GM23338 (cell line): ENCODE data around the gene HSPG2. TPM values are rescaled to one million over a fixed set of nuclear protein-coding genes. Genes with fewer than 3 reads are reported as not detected.

Source experiments
- ATAC-seq: fragments of 200-7000 bp; cut with Tn5 transposase; 3 replicates; pipeline ENCODE4 v1.9.1; 2020
- DNase-seq: peaks from one replicate; pipeline ENCODE4 v3.0.0-alpha.2; 2015; ENCODE audit warnings: low spot score
- H2AFZ ChIP-seq: fragments of 200-600 bp; sonication (generic); 2 replicates; pipeline ENCODE4 v1.8.0; 2016; ENCODE audit warnings: antibody characterized with exemption, mild to moderate bottlenecking, moderate library complexity
- H3F3A ChIP-seq: fragments of 200-600 bp; sonication (generic); replicated peaks from 2 replicates; pipeline ENCODE4 v1.8.0; 2017; ENCODE audit warnings: antibody characterized with exemption, mixed run types, low read depth
- H3K27ac ChIP-seq: fragments of 200-600 bp; sonication (generic); 2 replicates; pipeline ENCODE4 v1.6.1; 2016; ENCODE audit warnings: low read depth
- H3K27me3 ChIP-seq: fragments of 200-600 bp; sonication (generic); 2 replicates; pipeline ENCODE4 v1.8.0; 2016; ENCODE audit warnings: mild to moderate bottlenecking, mixed run types, moderate library complexity; ENCODE audit not compliant: insufficient read depth
- H3K36me3 ChIP-seq: fragments of 200-600 bp; sonication (generic); 2 replicates; pipeline ENCODE4 v1.8.0; 2016; ENCODE audit warnings: mild to moderate bottlenecking; ENCODE audit not compliant: insufficient read depth
- H3K4me1 ChIP-seq: fragments of 200-600 bp; sonication (generic); 2 replicates; pipeline ENCODE4 v1.8.0; 2016; ENCODE audit warnings: mild to moderate bottlenecking, moderate library complexity; ENCODE audit not compliant: insufficient read depth
- H3K4me2 ChIP-seq: fragments of 200-600 bp; sonication (generic); 2 replicates; pipeline ENCODE4 v1.7.1; 2017; ENCODE audit warnings: mixed run types
- H3K4me3 ChIP-seq: fragments of 200-600 bp; sonication (generic); 2 replicates; pipeline ENCODE4 v1.6.1; 2016; ENCODE audit warnings: mixed run types
- H3K79me2 ChIP-seq: fragments of 200-600 bp; sonication (generic); replicated peaks from 2 replicates; pipeline ENCODE4 v1.8.0; 2017; ENCODE audit warnings: mild to moderate bottlenecking; ENCODE audit not compliant: insufficient read depth
- H3K9me2 ChIP-seq: fragments of 200-600 bp; sonication (generic); 2 replicates; pipeline ENCODE4 v1.8.0; 2017; ENCODE audit not compliant: insufficient read depth
- H4K20me1 ChIP-seq: fragments of 200-600 bp; sonication (generic); replicated peaks from 2 replicates; pipeline ENCODE4 v1.8.0; 2017; ENCODE audit warnings: mild to moderate bottlenecking; ENCODE audit not compliant: insufficient read depth
- H3K27ac Mint-ChIP-seq: 2 replicates; pipeline ENCODE4 v1.8.0; 2020; ENCODE audit warnings: inconsistent platforms, mild to moderate bottlenecking, moderate library complexity, mixed read lengths
- H3K27me3 Mint-ChIP-seq: 3 replicates; pipeline ENCODE4 v1.8.0; 2022; ENCODE audit warnings: low read depth, mild to moderate bottlenecking, moderate library complexity, mixed read lengths, inconsistent platforms; ENCODE audit not compliant: insufficient read depth, poor library complexity
- H3K36me3 Mint-ChIP-seq: 3 replicates; pipeline ENCODE4 v1.8.0; 2021; ENCODE audit warnings: low read depth, mild to moderate bottlenecking, inconsistent platforms, moderate library complexity, mixed read lengths
- H3K4me1 Mint-ChIP-seq: 3 replicates; pipeline ENCODE4 v1.8.0; 2020; ENCODE audit warnings: mild to moderate bottlenecking, inconsistent platforms, mixed read lengths
- H3K4me3 Mint-ChIP-seq: 3 replicates; pipeline ENCODE4 v1.8.0; 2021; ENCODE audit warnings: moderate library complexity, mild to moderate bottlenecking, inconsistent platforms, mixed read lengths
- H3K9me3 Mint-ChIP-seq: 3 replicates; pipeline ENCODE4 v1.8.0; 2020; ENCODE audit warnings: moderate library complexity, mild to moderate bottlenecking, inconsistent platforms, mixed read lengths
- CREB1 ChIP-seq: fragments of 250-450 bp; sonication (Bioruptor Pico); IDR thresholded peaks from 2 replicates; pipeline ENCODE4 v1.5.0; 2020; ENCODE audit warnings: low read depth, mild to moderate bottlenecking, moderate library complexity
- NANOG ChIP-seq: IDR thresholded peaks from 2 replicates; pipeline ENCODE4 v1.6.1; 2016; ENCODE audit warnings: antibody characterized with exemption, borderline replicate concordance
- POLR2AphosphoS5 ChIP-seq: IDR thresholded peaks from 2 replicates; pipeline ENCODE4 v1.6.1; 2016; ENCODE audit warnings: antibody characterized with exemption, low read depth
- STAT1 ChIP-seq: IDR thresholded peaks from one replicate; pipeline ENCODE4 v1.6.1; 2016; ENCODE audit warnings: antibody characterized with exemption; ENCODE audit not compliant: unreplicated experiment
- polyA plus RNA-seq: library from polyadenylated mRNA; unstranded; fragments of >200 nt; fragmentation: Nextera tagmentation; extraction: Ambion mirVana; gene quantifications from 2 replicates; pipeline ENCODE4 v1.2.1, GENCODE V29; 2016
- total RNA-seq: library from RNA; depleted of rRNA; stranded (reverse); fragments of >200 nt; shearing (Covaris generic); gene quantifications from 2 replicates; pipeline ENCODE4 v1.2.3, GENCODE V29; 2014
- TF ChIP-seq, protein P1 (sequence below): fragments of 250-450 bp; sonication (Bioruptor Pico); IDR thresholded peaks from 2 replicates; pipeline ENCODE4 v1.5.0; 2020; ENCODE audit warnings: mild to moderate bottlenecking, moderate library complexity
- TF ChIP-seq, protein P2 (sequence below): IDR thresholded peaks from 2 replicates; pipeline ENCODE4 v1.6.1; 2016; ENCODE audit warnings: antibody characterized with exemption
- TF ChIP-seq, protein P3 (sequence below): IDR thresholded peaks from one replicate; pipeline ENCODE4 v1.6.1; 2018; ENCODE audit warnings: antibody characterized with exemption; ENCODE audit not compliant: unreplicated experiment

The HSPG2 gene
- total and polyA plus RNA-seq, 2 experiments from 2014 or later: 14.9 to 70.8 TPM

DNA sequence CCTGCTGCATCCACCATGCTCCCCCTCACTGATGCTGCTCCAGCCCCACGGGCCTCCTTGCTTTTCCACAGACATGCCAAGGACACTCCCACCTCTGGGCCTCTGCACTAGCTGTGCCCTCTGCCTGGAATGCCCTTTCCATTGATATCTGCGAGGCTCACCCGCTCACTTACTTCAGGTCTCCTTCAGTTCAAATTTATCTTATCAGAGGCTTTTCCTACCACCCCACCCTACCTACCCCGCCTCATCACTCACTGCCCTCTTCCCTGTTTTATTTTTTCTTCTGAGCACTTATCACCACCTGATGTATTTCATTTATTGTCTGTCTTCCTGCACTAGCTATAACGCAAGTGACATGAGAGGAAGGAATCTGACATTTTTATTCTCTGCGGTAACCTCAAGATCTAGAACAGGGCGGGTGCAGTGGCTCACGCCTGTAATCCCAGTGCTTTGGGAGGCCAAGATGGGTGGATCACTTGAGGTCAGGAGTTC is 7.0 kb downstream of the HSPG2 start (continued):
- TF ChIP-seq, protein P1, sequence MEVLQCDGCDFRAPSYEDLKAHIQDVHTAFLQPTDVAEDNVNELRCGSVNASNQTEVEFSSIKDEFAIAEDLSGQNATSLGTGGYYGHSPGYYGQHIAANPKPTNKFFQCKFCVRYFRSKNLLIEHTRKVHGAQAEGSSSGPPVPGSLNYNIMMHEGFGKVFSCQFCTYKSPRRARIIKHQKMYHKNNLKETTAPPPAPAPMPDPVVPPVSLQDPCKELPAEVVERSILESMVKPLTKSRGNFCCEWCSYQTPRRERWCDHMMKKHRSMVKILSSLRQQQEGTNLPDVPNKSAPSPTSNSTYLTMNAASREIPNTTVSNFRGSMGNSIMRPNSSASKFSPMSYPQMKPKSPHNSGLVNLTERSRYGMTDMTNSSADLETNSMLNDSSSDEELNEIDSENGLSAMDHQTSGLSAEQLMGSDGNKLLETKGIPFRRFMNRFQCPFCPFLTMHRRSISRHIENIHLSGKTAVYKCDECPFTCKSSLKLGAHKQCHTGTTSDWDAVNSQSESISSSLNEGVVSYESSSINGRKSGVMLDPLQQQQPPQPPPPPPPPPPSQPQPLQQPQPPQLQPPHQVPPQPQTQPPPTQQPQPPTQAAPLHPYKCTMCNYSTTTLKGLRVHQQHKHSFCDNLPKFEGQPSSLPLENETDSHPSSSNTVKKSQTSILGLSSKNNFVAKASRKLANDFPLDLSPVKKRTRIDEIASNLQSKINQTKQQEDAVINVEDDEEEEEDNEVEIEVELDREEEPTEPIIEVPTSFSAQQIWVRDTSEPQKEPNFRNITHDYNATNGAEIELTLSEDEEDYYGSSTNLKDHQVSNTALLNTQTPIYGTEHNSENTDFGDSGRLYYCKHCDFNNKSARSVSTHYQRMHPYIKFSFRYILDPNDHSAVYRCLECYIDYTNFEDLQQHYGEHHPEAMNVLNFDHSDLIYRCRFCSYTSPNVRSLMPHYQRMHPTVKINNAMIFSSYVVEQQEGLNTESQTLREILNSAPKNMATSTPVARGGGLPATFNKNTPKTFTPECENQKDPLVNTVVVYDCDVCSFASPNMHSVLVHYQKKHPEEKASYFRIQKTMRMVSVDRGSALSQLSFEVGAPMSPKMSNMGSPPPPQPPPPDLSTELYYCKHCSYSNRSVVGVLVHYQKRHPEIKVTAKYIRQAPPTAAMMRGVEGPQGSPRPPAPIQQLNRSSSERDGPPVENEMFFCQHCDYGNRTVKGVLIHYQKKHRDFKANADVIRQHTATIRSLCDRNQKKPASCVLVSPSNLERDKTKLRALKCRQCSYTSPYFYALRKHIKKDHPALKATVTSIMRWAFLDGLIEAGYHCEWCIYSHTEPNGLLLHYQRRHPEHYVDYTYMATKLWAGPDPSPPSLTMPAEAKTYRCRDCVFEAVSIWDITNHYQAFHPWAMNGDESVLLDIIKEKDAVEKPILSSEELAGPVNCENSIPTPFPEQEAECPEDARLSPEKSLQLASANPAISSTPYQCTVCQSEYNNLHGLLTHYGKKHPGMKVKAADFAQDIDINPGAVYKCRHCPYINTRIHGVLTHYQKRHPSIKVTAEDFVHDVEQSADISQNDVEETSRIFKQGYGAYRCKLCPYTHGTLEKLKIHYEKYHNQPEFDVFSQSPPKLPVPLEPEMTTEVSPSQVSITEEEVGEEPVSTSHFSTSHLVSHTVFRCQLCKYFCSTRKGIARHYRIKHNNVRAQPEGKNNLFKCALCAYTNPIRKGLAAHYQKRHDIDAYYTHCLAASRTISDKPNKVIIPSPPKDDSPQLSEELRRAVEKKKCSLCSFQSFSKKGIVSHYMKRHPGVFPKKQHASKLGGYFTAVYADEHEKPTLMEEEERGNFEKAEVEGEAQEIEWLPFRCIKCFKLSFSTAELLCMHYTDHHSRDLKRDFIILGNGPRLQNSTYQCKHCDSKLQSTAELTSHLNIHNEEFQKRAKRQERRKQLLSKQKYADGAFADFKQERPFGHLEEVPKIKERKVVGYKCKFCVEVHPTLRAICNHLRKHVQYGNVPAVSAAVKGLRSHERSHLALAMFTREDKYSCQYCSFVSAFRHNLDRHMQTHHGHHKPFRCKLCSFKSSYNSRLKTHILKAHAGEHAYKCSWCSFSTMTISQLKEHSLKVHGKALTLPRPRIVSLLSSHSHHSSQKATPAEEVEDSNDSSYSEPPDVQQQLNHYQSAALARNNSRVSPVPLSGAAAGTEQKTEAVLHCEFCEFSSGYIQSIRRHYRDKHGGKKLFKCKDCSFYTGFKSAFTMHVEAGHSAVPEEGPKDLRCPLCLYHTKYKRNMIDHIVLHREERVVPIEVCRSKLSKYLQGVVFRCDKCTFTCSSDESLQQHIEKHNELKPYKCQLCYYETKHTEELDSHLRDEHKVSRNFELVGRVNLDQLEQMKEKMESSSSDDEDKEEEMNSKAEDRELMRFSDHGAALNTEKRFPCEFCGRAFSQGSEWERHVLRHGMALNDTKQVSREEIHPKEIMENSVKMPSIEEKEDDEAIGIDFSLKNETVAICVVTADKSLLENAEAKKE: no peak
- TF ChIP-seq NANOG (no peak), POLR2AphosphoS5 (no peak), CREB1 (CRISPR knock-in tag) (no peak)
- TF ChIP-seq, protein P2, sequence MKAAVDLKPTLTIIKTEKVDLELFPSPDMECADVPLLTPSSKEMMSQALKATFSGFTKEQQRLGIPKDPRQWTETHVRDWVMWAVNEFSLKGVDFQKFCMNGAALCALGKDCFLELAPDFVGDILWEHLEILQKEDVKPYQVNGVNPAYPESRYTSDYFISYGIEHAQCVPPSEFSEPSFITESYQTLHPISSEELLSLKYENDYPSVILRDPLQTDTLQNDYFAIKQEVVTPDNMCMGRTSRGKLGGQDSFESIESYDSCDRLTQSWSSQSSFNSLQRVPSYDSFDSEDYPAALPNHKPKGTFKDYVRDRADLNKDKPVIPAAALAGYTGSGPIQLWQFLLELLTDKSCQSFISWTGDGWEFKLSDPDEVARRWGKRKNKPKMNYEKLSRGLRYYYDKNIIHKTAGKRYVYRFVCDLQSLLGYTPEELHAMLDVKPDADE: no peak

DNA sequence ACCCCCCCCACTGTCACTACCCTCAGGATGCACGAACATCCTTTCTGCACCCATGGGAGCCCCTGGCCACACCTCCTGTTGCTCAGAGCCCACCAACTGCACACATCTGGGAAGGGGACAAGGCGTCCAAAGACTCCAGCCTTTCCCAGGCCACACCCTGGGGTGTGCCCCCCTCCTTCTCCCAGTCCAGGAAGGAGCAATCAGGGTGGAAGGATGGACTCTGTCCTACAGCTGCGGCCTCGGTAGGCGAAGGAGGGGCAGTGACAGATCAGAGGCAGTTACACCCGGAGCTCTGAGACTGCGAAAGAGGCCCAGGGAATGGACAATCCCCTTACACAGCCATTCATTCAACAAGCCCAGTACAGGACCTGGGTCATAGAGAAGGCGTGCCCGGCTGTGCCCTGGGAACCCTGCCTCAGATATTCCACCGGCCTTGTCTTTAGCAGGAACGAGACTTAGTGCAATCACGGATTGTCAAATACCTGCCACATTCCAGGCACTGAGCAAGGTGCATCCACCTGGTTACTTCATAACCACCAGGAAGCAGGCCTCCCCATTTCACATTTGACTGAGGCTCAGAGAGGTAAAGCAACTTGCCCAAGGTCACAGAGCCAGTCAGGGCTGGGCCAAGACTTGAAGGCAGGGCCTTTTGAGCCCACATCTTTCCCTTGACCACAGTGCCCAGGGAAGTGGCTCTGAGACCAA is 9.4 kb downstream of the HSPG2 start:
- H3K9me2 ChIP-seq: no peaks in the 10 kb centered on the region
- DNase-seq (no peak), ATAC-seq (no peak)
- H3K27ac ChIP-seq: no peak overlapping the region
- no peak overlapping the region for H2AFZ ChIP-seq
- H3K27me3 ChIP-seq: no peaks in the 10 kb centered on the region
- Mint-ChIP-seq H3K4me1 (peaks cover 29% of the 10 kb centered on the region), H3K9me3 (no peaks in the 10 kb centered on the region), H3K4me3 (no peak overlapping the region), H3K27me3 (peaks cover 15% of the 10 kb centered on the region), H3K27ac (no peak overlapping the region), H3K36me3 (peaks cover 7% of the 10 kb centered on the region)
- TF ChIP-seq, protein P3, sequence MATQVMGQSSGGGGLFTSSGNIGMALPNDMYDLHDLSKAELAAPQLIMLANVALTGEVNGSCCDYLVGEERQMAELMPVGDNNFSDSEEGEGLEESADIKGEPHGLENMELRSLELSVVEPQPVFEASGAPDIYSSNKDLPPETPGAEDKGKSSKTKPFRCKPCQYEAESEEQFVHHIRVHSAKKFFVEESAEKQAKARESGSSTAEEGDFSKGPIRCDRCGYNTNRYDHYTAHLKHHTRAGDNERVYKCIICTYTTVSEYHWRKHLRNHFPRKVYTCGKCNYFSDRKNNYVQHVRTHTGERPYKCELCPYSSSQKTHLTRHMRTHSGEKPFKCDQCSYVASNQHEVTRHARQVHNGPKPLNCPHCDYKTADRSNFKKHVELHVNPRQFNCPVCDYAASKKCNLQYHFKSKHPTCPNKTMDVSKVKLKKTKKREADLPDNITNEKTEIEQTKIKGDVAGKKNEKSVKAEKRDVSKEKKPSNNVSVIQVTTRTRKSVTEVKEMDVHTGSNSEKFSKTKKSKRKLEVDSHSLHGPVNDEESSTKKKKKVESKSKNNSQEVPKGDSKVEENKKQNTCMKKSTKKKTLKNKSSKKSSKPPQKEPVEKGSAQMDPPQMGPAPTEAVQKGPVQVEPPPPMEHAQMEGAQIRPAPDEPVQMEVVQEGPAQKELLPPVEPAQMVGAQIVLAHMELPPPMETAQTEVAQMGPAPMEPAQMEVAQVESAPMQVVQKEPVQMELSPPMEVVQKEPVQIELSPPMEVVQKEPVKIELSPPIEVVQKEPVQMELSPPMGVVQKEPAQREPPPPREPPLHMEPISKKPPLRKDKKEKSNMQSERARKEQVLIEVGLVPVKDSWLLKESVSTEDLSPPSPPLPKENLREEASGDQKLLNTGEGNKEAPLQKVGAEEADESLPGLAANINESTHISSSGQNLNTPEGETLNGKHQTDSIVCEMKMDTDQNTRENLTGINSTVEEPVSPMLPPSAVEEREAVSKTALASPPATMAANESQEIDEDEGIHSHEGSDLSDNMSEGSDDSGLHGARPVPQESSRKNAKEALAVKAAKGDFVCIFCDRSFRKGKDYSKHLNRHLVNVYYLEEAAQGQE: no peak
- TF ChIP-seq STAT1 (no peak), CREB1 (CRISPR knock-in tag) (no peak)
- H3K79me2 ChIP-seq: peaks cover 39% of the 10 kb centered on the region
- H3K4me1 ChIP-seq: peaks cover 8% of the 10 kb centered on the region; the same call in 1 of the 2 replicates
- no peaks in the 10 kb centered on the region for H3F3A ChIP-seq
- no peak overlapping the region for H3K4me2 ChIP-seq
- no peak overlapping the region for H3K4me3 ChIP-seq
- H3K36me3 ChIP-seq: no peaks in the 10 kb centered on the region
- no peaks in the 10 kb centered on the region; the same call in 1 of the 2 replicates for H4K20me1 ChIP-seq
